ENCODE results near the gene TMOD4.

TMOD4 gene

DNA sequence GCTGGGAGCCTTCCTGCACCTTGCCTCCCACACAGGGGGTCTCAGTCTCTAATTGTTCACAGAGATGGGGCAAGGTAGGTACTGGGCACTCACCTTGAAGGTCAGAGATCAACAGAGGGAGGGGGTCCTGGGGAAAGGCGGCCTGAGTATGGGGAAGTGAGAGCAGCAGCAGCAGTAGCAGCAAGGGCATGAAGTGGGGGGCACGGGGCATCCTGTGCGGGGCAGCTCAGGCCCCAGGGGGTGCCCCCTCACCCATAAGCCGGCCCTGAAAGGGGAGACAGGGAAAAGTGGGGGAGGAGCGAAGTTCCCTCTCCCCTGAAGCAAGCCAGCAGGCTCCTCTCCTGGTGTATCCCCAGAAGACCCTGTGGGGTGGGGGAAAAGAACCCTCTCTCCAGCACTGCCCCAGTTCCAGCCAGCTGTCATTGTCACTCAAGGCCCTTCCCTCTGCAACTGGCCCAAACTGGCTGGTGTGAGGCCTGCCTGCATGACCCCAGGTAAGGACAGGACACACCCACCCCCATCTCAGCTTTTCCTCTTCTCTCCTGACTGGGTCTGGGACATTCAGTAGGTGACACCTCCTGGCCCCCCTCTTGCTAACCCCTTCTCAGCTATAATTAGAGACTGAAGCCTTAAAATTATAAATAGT lies 33.2 kb downstream of the TMOD4 start:
- DNase-seq = no peak

DNA sequence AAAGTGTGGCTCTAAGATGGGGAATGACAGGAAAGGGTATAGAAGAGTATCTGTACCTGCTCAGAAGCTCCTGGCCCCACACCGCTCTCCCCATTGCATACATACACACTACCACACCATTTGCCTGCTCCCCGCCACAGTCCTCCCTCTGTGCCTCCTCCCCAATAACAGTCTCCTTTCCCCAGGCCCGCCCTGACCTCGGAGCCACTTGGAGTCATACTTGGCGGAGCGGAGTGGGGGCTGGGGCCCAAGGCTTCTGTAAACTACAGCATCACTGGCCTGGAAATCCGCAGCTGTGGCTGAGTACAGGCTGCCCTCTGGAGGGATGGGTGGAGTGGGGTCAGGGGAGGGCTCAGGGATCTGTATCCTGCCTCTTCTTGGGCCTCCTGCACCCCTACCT lies 38.0 kb downstream of the TMOD4 start:
- DNase-seq = no peak

DNA sequence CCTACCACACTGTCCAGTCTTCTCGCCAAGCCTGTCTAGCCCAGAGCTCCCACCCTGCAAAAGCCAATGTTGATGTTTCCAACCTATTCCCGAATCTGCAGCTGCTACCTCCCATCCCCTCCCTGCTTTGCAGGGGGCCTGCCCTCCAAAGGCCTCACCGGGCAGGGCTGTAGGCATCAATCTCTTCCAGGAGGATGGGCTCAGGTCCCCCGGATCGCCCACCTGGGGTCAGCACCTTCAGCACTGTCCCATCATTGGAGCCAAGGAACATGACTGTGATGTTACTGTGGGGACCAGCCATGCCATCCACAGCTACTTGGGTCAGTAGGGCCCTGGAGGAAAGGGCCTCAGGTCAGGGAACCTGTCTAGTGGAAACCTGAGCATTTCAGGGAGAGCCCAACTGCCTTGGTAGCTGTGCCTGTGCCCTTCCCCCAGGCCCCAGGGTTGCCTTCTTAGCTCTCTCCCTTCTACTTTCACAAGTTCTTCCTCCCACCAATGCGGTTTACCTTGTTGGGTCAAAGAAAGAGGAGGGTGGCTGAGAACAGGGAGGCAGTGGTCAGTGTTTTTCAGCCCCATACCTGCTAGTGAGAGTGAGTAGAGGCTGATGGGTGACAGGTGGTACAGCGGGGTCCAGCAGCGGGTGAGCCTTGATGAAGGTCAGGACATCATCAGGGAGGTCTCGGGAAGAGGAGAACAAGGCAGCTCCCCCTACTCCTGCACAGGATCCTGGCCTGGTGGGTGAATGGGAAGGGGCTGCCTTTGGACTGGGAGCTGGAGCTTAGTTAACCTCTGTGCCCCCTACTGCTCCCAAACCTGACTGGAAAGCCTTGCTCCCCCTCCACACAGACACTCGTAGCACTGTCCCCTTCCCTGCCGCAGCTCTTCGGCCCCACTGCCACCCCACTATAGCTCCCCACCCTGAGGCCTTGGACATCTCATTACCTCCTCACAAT lies 40.1 kb downstream of the TMOD4 start:
- no peak for DNase-seq

- DNase-seq = no peak
Measured at GRCh38 chr1:151134991-151135390, 40.8 kb downstream of the TMOD4 start.

DNA sequence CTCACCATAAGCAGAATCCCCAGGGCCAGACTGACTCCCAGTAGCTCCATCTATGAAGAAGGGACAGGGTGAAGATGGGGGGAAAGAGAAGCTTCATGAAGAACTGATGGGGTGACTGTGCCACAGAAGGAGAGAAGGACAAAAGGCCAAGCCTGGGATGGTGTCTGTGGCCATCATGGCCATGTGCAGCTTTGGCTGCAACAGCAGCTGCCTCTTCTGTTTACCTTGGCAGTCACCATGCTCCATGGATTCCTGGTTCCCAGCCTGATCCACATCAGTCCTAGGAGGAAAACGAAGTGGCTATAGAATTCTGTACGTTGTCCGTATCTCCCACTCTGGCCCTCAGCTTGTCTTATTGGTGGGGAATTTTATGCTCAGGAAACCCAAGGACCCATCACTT lies 41.4 kb downstream of the TMOD4 start:
- no peak for DNase-seq

GRCh38 chr1:151133018-151133806 lies 42.6 kb downstream of the TMOD4 start:
- no peak for DNase-seq

- no peak for DNase-seq
Measured at GRCh38 chr1:151132335-151133017, 43.3 kb downstream of the TMOD4 start.

DNA sequence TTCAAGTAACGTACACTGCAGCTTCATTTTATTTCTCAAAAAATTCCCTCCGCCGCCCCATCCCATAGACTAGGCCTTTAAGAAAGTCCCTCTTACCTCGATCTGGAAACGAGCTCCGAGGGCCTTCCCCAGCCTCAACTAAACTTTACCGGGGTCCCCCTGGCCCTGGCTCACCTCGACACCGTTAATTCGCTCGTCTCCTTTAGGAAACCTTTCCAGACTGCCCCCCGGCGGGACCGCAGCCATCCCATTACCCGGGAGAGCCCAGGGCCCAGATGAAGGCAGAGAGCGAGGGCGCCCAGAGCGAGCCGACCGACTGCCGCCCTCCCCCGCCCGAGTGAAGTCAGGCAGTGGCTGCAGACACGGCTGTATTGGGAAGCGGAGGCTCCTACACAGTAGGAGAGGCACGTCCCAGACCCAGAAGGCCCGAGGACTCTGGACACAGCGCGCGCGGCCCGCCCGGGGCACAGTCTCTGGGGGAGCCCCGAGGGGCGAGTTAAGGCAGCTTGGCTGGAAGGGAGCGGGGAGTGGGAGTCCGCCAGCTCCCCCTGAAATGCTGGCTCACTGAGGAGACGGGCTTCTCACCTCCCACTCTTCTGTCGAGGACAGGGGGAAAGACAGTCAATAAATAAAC lies 44.0 kb downstream of the TMOD4 start:
- no peak for DNase-seq

GRCh38 chr1:151130987-151131586 lies 44.7 kb downstream of the TMOD4 start:
- no peak for DNase-seq

DNA sequence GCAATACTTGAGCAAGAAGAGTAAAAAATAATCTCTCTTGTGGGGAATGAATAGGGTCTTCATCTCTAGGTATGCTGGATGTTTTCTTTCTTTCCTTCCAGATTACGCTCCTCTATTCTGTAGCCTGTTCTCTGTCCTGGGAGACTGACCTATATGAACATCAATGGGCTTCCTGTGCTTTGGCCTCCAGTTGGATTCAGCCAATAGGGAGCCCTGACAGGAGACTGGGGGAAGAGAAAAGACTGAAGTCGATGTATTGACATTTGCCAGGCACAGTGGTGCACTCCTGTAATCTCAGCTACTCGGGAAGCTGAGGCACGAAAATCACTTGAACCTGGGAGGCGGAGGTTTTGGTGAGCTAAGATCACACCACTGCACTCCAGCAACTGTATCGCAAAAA lies 47.0 kb downstream of the TMOD4 start:
- DNase-seq = no peak

GRCh38 chr1:151124763-151125403 lies 50.9 kb downstream of the TMOD4 start:
- no peak for DNase-seq

Measured in NCI-H510A (cell line).